CD4-positive, CD25-positive, alpha-beta regulatory T cell (primary cell): Measurements from ENCODE around the gene TCEANC2. TPM values are rescaled to one million over a fixed set of nuclear protein-coding genes. Genes with fewer than 3 reads are reported as not detected.

Experiments used
- ATAC-seq, 2 donors: fragments of 150-1000 bp; cut with Tn5 transposase; one replicate each; pipeline ENCODE4 v1.10.0; 2021; ENCODE audit warnings: low read depth in 2 of 2, moderate number of reproducible peaks in 2 of 2, moderate library complexity in 1 of 2
- DNase-seq, 3 donors: peaks; one replicate each; pipeline versions ENCODE4 v3.0.0 to v3.0.0-alpha.2; 2012 to 2022; ENCODE audit warnings: mixed read lengths in 1 of 3
- H3K27ac ChIP-seq: one replicate; pipeline ENCODE4 v1.7.0; 2013; ENCODE audit warnings: mild to moderate bottlenecking, low read length; ENCODE audit not compliant: insufficient read depth, poor library complexity, severe bottlenecking
- H3K27me3 ChIP-seq: one replicate; pipeline ENCODE4 v1.7.0; 2013; ENCODE audit warnings: low read length; ENCODE audit not compliant: control insufficient read depth, insufficient read depth
- H3K36me3 ChIP-seq: one replicate; pipeline ENCODE4 v1.7.0; 2013; ENCODE audit warnings: mild to moderate bottlenecking, low read length, moderate library complexity; ENCODE audit not compliant: control insufficient read depth, insufficient read depth
- H3K4me1 ChIP-seq: 2 replicates; pipeline ENCODE4 v1.7.0; 2013; ENCODE audit warnings: mild to moderate bottlenecking, low read length; ENCODE audit not compliant: insufficient read depth, control insufficient read depth, poor library complexity, severe bottlenecking
- H3K4me3 ChIP-seq: one replicate; pipeline ENCODE4 v1.7.0; 2013; ENCODE audit warnings: low read depth, mild to moderate bottlenecking, low read length, moderate library complexity
- H3K9me3 ChIP-seq, 2 experiments: 1 replicate in 1 of 2; 2 replicates in 1 of 2; pipeline ENCODE4 v1.7.0; 2013; ENCODE audit warnings: low read length in 2 of 2, mild to moderate bottlenecking in 1 of 2, moderate library complexity in 1 of 2; ENCODE audit not compliant: control insufficient read depth in 2 of 2
- H3K27ac Mint-ChIP-seq, 3 donors: one replicate each; pipeline ENCODE4 v1.8.0; 2020 to 2022; ENCODE audit warnings: mild to moderate bottlenecking in 3 of 3, mixed read lengths in 3 of 3, moderate library complexity in 2 of 3
- H3K27me3 Mint-ChIP-seq: one replicate; pipeline ENCODE4 v1.8.0; 2022; ENCODE audit warnings: mild to moderate bottlenecking, mixed read lengths
- H3K36me3 Mint-ChIP-seq: one replicate; pipeline ENCODE4 v1.8.0; 2020; ENCODE audit warnings: mixed read lengths
- H3K4me1 Mint-ChIP-seq, 4 donors: one replicate each; pipeline ENCODE4 v1.8.0; 2020 to 2022; ENCODE audit warnings: mixed read lengths in 4 of 4, mild to moderate bottlenecking in 1 of 4
- H3K4me3 Mint-ChIP-seq, 4 donors: one replicate each; pipeline ENCODE4 v1.8.0; 2020 to 2022; ENCODE audit warnings: mild to moderate bottlenecking in 4 of 4, mixed read lengths in 4 of 4, moderate library complexity in 3 of 4
- H3K9me3 Mint-ChIP-seq, 7 donors: one replicate each; pipeline ENCODE4 v1.8.0; 2020 to 2022; ENCODE audit warnings: mixed read lengths in 7 of 7, mild to moderate bottlenecking in 3 of 7, moderate library complexity in 2 of 7
- polyA plus RNA-seq, 4 donors: library from polyadenylated mRNA; unstranded; fragments of 300-500 nt; fragmentation: Illumina TruSeq; gene quantifications; one replicate each; pipeline ENCODE4 v1.2.3, GENCODE V29; 2021
- total RNA-seq: library from RNA; stranded (reverse); gene quantifications from one replicate; pipeline ENCODE4 v1.2.3, GENCODE V29; 2022

The TCEANC2 gene
- total and polyA plus RNA-seq, 5 donors from 2014 or later: 3.6 to 8.4 (median 6.2) TPM

GRCh38 chr1:54135436-54136120 is 82.2 kb downstream of the TCEANC2 start:
- DNase-seq (no peak), ATAC-seq (no peak)
- peaks cover 0 to 2% (median 0%) of the 10 kb centered on the region in 7 donors for H3K9me3 Mint-ChIP-seq
- H3K4me3 ChIP-seq: no peak overlapping the region
- H3K4me3 Mint-ChIP-seq: no peak overlapping the region
- H3K27ac ChIP-seq: no peak overlapping the region
- H3K27me3 ChIP-seq: no peaks in the 10 kb centered on the region
- no peaks in the 10 kb centered on the region for H3K4me1 ChIP-seq
- no peaks in the 10 kb centered on the region for H3K36me3 ChIP-seq
- no peaks in the 10 kb centered on the region for H3K9me3 ChIP-seq
- H3K4me1 Mint-ChIP-seq: no peaks in the 10 kb centered on the region
- H3K36me3 Mint-ChIP-seq: no peaks in the 10 kb centered on the region
- H3K27ac Mint-ChIP-seq: no peak overlapping the region
- peaks cover 13% of the 10 kb centered on the region for H3K27me3 Mint-ChIP-seq

DNA sequence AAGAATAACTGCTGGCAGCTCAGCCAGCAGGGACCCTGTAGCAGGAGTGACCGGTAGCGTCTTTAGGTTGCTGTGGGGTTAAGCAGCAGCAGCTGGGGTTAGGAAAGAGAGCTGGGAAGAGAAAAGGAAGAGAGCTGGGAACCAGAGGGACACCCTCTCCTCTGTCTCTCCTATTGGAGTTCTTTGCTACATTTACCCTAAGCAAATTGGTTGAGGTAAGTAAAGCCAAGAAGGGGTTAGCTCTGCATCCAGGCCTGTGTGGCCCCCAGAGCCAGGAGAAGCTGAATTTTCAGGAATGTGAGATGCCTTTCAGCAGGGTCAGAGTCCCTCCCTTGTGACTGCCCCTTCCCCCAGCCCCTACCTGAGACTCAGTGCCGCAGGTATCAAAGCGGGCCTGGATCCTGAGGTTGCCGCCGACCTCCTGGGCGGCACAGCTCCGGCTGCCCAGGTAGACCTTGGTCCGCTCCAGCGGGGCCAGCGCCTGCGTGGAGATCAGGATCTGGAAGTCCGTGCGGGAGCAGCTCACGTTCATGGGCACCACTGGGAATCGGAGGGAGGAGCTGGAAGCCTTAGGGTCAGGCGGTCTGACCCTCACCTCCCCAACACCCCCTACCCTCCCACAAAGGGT is 83.0 kb downstream of the TCEANC2 start:
- Mint-ChIP-seq H3K27ac (no peak overlapping the region), H3K4me1 (no peaks in the 10 kb centered on the region), H3K4me3 (no peak overlapping the region), H3K27me3 (peaks cover 10% of the 10 kb centered on the region), H3K36me3 (no peaks in the 10 kb centered on the region), H3K9me3 (peaks cover 0 to 2% (median 0%) of the 10 kb centered on the region in 7 donors)
- H3K36me3 ChIP-seq: no peaks in the 10 kb centered on the region
- H3K4me3 ChIP-seq: no peak overlapping the region
- no peaks in the 10 kb centered on the region for H3K9me3 ChIP-seq
- ATAC-seq (no peak), DNase-seq (no peak)
- H3K27me3 ChIP-seq: no peaks in the 10 kb centered on the region
- no peaks in the 10 kb centered on the region for H3K4me1 ChIP-seq
- H3K27ac ChIP-seq: no peak overlapping the region

DNA sequence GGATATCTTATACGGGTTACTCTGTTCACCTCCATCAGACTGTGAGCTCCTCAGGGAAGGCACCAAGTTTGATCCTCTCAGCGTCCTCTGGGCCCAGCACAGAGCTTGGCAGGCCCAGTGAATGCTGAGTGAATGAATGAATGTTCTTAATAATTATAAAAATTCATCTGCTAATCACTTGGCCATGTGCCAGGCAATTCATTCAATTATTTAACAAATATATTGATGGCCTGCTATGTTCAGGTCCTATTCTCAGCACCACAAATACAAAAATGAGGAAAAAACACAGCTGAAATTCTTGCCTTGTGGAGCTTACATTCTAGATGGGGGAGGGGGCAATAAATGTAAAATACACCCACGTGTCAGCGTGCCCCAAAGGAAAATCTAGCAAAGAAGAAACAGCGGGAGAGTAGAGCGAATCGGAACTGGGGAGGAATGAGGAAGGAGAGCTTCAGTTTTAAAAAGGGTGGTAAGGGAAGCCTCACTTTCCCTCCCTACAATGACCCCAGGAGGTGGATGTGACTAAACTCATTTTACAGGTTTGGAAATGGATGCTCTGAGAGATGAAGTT is 83.6 kb downstream of the TCEANC2 start:
- H3K27ac Mint-ChIP-seq: no peak overlapping the region
- DNase-seq (no peak), ATAC-seq (no peak)
- Histone ChIP-seq H3K4me1 (no peaks in the 10 kb centered on the region), H3K9me3 (no peaks in the 10 kb centered on the region), H3K4me3 (no peak overlapping the region), H3K36me3 (no peaks in the 10 kb centered on the region), H3K27ac (no peak overlapping the region), H3K27me3 (no peaks in the 10 kb centered on the region)
- H3K27me3 Mint-ChIP-seq: peaks cover 5% of the 10 kb centered on the region
- H3K4me3 Mint-ChIP-seq: no peak overlapping the region
- no peaks in the 10 kb centered on the region for H3K36me3 Mint-ChIP-seq
- H3K9me3 Mint-ChIP-seq: peaks cover 0 to 2% (median 0%) of the 10 kb centered on the region in 7 donors
- no peaks in the 10 kb centered on the region for H3K4me1 Mint-ChIP-seq

GRCh38 chr1:54137534-54138061 is 84.2 kb downstream of the TCEANC2 start:
- Mint-ChIP-seq H3K4me1 (no peaks in the 10 kb centered on the region), H3K36me3 (no peaks in the 10 kb centered on the region), H3K4me3 (no peak overlapping the region), H3K27me3 (peaks cover 5% of the 10 kb centered on the region), H3K9me3 (peaks cover 0 to 2% (median 0%) of the 10 kb centered on the region in 7 donors), H3K27ac (no peak overlapping the region)
- no peak overlapping the region for H3K4me3 ChIP-seq
- H3K27ac ChIP-seq: no peak overlapping the region
- H3K27me3 ChIP-seq: no peaks in the 10 kb centered on the region
- H3K4me1 ChIP-seq: no peaks in the 10 kb centered on the region
- DNase-seq: no peak
- H3K9me3 ChIP-seq: no peaks in the 10 kb centered on the region
- H3K36me3 ChIP-seq: no peaks in the 10 kb centered on the region
- ATAC-seq: no peak

DNA sequence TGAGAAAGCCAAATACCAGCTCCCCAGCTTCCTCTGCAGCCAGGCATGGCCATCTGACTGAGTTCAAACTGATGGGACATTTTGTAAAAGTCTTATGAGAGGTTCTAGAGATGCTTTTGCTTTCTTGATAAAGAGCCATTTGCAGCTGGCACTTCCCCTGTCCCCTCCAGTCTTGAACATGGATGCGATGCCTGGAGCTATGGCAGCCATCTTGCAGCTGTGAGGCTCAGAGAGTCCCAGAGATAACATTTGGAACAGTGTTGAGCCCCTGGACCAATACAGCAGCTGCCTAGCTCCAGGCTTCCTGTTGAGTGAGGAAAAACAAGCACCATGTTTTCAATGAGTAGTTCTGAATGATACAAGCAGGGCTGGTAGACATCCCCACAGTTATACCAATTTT is 85.6 kb downstream of the TCEANC2 start:
- Histone ChIP-seq H3K4me1 (no peaks in the 10 kb centered on the region), H3K36me3 (no peaks in the 10 kb centered on the region), H3K4me3 (no peak overlapping the region), H3K27ac (no peak overlapping the region), H3K9me3 (no peaks in the 10 kb centered on the region), H3K27me3 (no peaks in the 10 kb centered on the region)
- no peak overlapping the region for H3K27ac Mint-ChIP-seq
- H3K4me3 Mint-ChIP-seq: no peak overlapping the region
- no peaks in the 10 kb centered on the region for H3K4me1 Mint-ChIP-seq
- ATAC-seq (no peak), DNase-seq (no peak)
- H3K27me3 Mint-ChIP-seq: peaks cover 5% of the 10 kb centered on the region
- peaks cover 0 to 2% (median 0%) of the 10 kb centered on the region in 7 donors for H3K9me3 Mint-ChIP-seq
- no peaks in the 10 kb centered on the region for H3K36me3 Mint-ChIP-seq

GRCh38 chr1:54139711-54140110 is 86.3 kb downstream of the TCEANC2 start:
- no peak overlapping the region for H3K4me3 Mint-ChIP-seq
- peaks cover 6% of the 10 kb centered on the region for H3K27me3 Mint-ChIP-seq
- no peaks in the 10 kb centered on the region for H3K4me1 Mint-ChIP-seq
- no peak overlapping the region for H3K27ac Mint-ChIP-seq
- DNase-seq (no peak), ATAC-seq (no peak)
- Histone ChIP-seq H3K27ac (no peak overlapping the region), H3K27me3 (no peaks in the 10 kb centered on the region), H3K4me1 (no peaks in the 10 kb centered on the region), H3K36me3 (no peaks in the 10 kb centered on the region), H3K4me3 (no peak overlapping the region), H3K9me3 (no peaks in the 10 kb centered on the region)
- peaks cover 0 to 2% (median 0%) of the 10 kb centered on the region in 7 donors for H3K9me3 Mint-ChIP-seq
- H3K36me3 Mint-ChIP-seq: no peaks in the 10 kb centered on the region

GRCh38 chr1:54142146-54142900 is 88.9 kb downstream of the TCEANC2 start:
- H3K27ac ChIP-seq: no peak overlapping the region
- no peaks in the 10 kb centered on the region for H3K4me1 Mint-ChIP-seq
- ATAC-seq: no peak
- H3K36me3 Mint-ChIP-seq: no peaks in the 10 kb centered on the region
- no peak overlapping the region for H3K4me3 Mint-ChIP-seq
- H3K4me3 ChIP-seq: no peak overlapping the region
- peaks cover 9% of the 10 kb centered on the region for H3K27me3 Mint-ChIP-seq
- DNase-seq: no peak
- no peaks in the 10 kb centered on the region for H3K27me3 ChIP-seq
- no peaks in the 10 kb centered on the region for H3K36me3 ChIP-seq
- H3K4me1 ChIP-seq: no peaks in the 10 kb centered on the region
- peaks cover 0 to 2% (median 0%) of the 10 kb centered on the region in 7 donors for H3K9me3 Mint-ChIP-seq
- H3K9me3 ChIP-seq: no peaks in the 10 kb centered on the region
- H3K27ac Mint-ChIP-seq: no peak overlapping the region
